BE2C (cell line): ENCODE measurements around the gene PRSS22.

ENCODE experiments used
- DNase-seq: peaks from one replicate; pipeline ENCODE4 v3.0.0-alpha.2; 2020
- H3K27me3 ChIP-seq: fragments of 250-450 bp; sonication (Bioruptor Pico); 2 replicates; pipeline ENCODE4 v1.5.1; 2020; ENCODE audit warnings: mild to moderate bottlenecking
- H3K36me3 ChIP-seq: fragments of 250-450 bp; sonication (Bioruptor Pico); 2 replicates; pipeline ENCODE4 v1.5.1; 2020; ENCODE audit warnings: mild to moderate bottlenecking
- H3K4me1 ChIP-seq: fragments of 250-450 bp; sonication (Bioruptor Pico); 2 replicates; pipeline ENCODE4 v1.5.1; 2020
- H3K4me3 ChIP-seq: 2 replicates; pipeline ENCODE4 v1.5.1; 2011; ENCODE audit warnings: low read depth, low read length
- H3K9me3 ChIP-seq: fragments of 250-450 bp; sonication (Bioruptor Pico); 2 replicates; pipeline ENCODE4 v1.5.1; 2020
- TF ChIP-seq, protein P1 (sequence below): IDR thresholded peaks from 2 replicates; pipeline ENCODE4 v1.5.1; 2012; ENCODE audit warnings: mild to moderate bottlenecking, low read depth, low read length

PRSS22 gene

DNA sequence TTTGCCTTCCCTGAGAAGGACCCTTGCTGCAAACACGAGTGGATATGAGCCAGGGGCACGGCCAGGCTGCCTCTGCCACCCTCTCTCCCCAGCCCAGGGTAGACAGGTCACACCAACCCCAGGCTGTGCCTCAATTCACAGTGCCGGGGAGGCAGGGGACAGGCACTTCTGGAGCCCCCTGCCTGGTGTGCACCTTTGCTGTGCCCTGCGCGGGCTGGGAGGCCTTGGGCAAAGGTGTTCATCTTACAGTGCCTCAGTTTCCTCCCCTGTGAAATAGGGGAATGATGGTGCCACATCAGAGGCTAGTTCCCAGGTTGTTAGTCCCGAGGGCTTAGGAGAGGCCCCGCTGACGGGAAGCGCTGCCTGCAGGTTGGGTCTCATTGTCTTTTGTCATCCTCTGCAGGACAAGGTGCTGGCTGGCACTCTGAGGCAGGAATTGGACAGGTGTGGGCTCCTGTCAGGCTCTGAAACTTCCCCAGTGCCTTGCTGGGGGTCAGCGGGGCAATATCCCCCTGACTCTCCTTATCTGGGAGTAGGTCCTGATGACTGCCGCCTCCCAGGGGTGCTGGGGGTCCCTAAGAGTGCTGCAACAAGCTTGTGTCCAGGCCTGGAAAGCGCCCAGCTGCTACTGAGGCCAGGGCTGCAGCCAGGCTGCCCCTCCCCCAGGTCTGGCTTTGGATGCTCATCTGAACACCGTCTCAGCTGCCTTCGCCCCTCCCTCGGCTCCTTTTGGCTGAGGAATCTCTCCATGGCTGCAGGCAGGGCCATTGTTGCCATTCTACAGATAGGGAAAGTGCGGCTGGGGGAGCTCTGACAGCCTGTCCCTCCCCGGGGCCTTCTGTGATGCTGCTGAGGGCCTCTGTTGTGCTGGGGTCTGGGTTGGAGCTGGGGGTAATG, 37.8 kb downstream of the PRSS22 start:
- no peaks in the 10 kb centered on the region for H3K4me1 ChIP-seq

DNA sequence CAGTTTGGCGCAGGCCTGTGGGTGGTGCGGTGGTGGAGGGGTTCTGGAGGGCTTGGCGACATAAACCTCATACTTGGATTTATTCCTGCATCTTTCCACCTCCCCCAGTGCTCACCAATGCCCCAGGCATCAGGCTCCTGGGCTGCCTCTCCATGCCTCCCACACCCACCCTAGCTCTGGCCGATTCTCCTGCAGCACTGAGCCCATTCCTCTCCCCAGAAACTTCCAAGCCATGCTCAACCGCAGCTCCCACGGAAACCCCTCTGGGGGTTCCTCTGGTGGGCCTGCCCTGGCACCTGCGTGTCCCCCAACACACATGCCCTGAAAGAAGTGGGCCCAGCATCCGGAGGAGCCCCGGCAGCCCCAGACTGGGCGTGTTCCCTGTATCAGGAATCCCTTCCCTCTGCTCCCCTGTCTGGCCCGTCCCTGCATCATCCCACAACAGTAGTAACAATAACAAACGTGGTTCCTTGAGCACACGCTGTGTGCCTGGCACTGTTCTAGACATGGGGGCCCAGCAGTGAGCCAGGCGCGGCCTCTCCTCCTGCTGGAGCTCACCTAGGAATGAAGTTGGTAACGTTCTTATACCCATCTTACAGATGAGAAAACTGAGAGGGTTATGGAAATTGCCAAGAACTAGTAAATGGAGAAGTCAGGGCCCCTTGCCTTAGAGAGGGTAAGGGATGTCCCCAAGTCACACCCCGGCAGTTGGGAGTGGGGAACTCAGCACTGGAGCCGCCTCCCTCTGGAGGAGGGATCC, 38.6 kb downstream of the PRSS22 start:
- Histone ChIP-seq H3K27me3 (no peaks in the 10 kb centered on the region), H3K4me3 (no peak overlapping the region)
- DNase-seq: no peak

More for the DNA sequence above, 37.8 kb downstream of the PRSS22 start:
- Histone ChIP-seq H3K9me3 (no peaks in the 10 kb centered on the region), H3K36me3 (no peaks in the 10 kb centered on the region), H3K4me3 (no peak overlapping the region), H3K27me3 (no peaks in the 10 kb centered on the region)
- no peak for DNase-seq
- TF ChIP-seq, protein P1, sequence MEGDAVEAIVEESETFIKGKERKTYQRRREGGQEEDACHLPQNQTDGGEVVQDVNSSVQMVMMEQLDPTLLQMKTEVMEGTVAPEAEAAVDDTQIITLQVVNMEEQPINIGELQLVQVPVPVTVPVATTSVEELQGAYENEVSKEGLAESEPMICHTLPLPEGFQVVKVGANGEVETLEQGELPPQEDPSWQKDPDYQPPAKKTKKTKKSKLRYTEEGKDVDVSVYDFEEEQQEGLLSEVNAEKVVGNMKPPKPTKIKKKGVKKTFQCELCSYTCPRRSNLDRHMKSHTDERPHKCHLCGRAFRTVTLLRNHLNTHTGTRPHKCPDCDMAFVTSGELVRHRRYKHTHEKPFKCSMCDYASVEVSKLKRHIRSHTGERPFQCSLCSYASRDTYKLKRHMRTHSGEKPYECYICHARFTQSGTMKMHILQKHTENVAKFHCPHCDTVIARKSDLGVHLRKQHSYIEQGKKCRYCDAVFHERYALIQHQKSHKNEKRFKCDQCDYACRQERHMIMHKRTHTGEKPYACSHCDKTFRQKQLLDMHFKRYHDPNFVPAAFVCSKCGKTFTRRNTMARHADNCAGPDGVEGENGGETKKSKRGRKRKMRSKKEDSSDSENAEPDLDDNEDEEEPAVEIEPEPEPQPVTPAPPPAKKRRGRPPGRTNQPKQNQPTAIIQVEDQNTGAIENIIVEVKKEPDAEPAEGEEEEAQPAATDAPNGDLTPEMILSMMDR: no peak

DNA sequence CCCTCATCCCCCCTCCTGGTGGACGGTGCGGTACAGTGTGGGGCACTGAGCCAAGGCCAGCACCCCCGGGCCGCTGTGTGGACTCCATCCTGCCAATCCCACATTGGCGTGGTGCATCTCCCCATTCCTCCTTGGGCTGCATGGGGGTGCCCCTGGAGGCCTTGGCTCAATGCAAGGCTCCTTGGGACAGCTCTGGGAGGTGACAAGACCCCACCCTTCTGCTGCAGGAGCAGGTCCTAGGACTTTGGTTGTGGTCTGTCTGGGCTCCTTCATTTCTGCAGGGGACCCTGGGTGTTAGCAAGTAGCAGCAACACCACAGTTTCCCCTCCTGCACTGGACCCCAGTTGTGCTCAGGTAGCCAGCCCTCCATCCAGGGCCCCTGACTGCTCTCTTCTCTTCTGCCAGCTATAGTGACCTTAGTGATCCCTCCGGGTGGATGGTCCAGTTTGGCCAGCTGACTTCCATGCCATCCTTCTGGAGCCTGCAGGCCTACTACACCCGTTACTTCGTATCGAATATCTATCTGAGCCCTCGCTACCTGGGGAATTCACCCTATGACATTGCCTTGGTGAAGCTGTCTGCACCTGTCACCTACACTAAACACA, 39.6 kb downstream of the PRSS22 start:
- no peak overlapping the region for H3K4me3 ChIP-seq
- TF ChIP-seq, protein P1: no peak
- H3K27me3 ChIP-seq: no peaks in the 10 kb centered on the region
- DNase-seq: no peak
- no peaks in the 10 kb centered on the region for H3K4me1 ChIP-seq
- H3K9me3 ChIP-seq: no peaks in the 10 kb centered on the region
- H3K36me3 ChIP-seq: no peaks in the 10 kb centered on the region

More for the DNA sequence above, 38.6 kb downstream of the PRSS22 start:
- no peaks in the 10 kb centered on the region for H3K36me3 ChIP-seq
- H3K9me3 ChIP-seq: no peaks in the 10 kb centered on the region
- TF ChIP-seq, protein P1: no peak
- H3K4me1 ChIP-seq: no peaks in the 10 kb centered on the region

DNA sequence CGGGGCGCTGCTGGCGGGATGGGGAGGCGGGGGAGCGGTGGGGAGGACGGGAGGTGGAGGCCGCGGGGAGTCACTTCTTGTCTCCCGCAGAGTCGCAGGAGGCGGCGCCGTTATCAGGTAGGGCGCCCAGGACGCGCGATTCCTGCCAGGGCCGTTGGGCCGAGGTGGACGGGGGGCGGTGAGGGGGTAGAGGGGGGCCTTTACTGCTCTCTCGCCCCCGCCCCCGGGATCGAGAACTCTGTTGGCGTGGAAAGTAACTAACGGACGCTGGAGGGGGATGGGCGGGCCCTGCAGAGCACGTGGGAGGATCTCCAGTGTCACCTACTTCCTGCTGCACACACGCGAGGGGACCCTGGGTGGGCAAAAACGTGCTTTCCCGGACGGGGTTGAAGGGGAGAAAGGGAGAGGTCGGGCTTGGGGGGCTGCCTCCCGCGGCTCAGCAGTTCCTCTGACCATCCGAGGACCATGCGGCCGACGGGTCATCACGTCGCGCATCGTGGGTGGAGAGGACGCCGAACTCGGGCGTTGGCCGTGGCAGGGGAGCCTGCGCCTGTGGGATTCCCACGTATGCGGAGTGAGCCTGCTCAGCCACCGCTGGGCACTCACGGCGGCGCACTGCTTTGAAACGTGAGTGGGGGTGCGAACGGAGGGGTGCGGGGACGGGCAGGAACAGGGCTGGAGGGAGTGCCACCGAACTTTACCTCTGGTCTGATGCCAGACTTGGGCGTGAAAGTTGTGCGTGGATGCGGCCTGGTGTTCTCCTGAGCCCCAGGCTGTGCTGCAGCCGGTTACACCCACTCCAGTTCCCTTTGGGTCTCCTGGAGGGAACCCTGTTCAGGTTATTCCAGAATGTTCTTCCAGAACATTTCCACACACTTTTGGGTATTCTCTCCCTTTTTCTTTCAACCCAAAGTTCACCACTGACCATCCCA, 40.4 kb downstream of the PRSS22 start:
- TF ChIP-seq, protein P1: no peak
- Histone ChIP-seq H3K36me3 (no peaks in the 10 kb centered on the region), H3K27me3 (no peaks in the 10 kb centered on the region), H3K9me3 (no peaks in the 10 kb centered on the region), H3K4me3 (no peak overlapping the region), H3K4me1 (no peaks in the 10 kb centered on the region)
- DNase-seq: no peak

DNA sequence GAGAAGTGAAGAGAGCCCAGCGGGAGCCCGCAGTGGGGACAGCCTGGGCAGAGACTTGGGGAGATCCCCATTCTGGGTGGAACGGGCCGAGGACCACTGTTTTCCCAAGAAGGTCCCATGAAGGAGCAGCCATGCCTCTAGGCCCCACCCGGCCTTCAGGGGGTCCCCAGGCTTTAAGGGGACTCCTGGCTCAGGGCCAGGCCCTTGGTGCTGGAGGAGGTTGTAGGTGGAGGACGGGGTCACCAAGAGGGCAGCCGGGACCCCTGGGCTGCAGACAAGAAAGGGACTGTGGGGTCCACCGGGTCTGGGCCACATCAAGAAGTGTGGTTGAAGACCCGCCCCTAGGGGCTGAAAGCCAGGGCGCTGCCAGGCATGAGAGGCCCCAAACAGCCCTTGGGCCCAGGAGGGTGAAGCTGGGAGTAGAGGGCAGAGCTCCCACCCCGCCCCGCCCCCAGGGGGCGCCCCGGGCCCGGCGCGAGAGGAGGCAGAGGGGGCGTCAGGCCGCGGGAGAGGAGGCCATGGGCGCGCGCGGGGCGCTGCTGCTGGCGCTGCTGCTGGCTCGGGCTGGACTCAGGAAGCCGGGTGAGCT, 41.1 kb downstream of the PRSS22 start, which contains the start of gene PRSS21:
Gene PRSS21 (plus strand): TSS at position 487 of the 589 bp plus-strand sequence. CDS start 32 bp downstream, at position 519.
- Histone ChIP-seq H3K4me1 (no peaks in the 10 kb centered on the region), H3K27me3 (0 out of 2 replicates have a peak, but pooled peaks cover 3% of the 10 kb centered on the region), H3K9me3 (no peaks in the 10 kb centered on the region), H3K36me3 (no peaks in the 10 kb centered on the region), H3K4me3 (no peak within 1 kb of the TSS)
- TF ChIP-seq, protein P1: no peak
- no peak for DNase-seq
